GM19395 (cell line): ENCODE measurements around the gene ZDHHC15.
"Not testable (repeated sequence)": the region's sequence is repeated elsewhere in the genome, so short reads cannot be mapped to it uniquely, and the experiment has no call there.

Experiments
- ATAC-seq: cut with Tn5 transposase; IDR thresholded peaks from one replicate; pipeline ENCODE4 v1.9.1; 2021; ENCODE audit warnings: mild to moderate bottlenecking, moderate library complexity; ENCODE audit not compliant: unreplicated experiment

The ZDHHC15 gene, protein sequence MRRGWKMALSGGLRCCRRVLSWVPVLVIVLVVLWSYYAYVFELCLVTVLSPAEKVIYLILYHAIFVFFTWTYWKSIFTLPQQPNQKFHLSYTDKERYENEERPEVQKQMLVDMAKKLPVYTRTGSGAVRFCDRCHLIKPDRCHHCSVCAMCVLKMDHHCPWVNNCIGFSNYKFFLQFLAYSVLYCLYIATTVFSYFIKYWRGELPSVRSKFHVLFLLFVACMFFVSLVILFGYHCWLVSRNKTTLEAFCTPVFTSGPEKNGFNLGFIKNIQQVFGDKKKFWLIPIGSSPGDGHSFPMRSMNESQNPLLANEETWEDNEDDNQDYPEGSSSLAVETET

DNA sequence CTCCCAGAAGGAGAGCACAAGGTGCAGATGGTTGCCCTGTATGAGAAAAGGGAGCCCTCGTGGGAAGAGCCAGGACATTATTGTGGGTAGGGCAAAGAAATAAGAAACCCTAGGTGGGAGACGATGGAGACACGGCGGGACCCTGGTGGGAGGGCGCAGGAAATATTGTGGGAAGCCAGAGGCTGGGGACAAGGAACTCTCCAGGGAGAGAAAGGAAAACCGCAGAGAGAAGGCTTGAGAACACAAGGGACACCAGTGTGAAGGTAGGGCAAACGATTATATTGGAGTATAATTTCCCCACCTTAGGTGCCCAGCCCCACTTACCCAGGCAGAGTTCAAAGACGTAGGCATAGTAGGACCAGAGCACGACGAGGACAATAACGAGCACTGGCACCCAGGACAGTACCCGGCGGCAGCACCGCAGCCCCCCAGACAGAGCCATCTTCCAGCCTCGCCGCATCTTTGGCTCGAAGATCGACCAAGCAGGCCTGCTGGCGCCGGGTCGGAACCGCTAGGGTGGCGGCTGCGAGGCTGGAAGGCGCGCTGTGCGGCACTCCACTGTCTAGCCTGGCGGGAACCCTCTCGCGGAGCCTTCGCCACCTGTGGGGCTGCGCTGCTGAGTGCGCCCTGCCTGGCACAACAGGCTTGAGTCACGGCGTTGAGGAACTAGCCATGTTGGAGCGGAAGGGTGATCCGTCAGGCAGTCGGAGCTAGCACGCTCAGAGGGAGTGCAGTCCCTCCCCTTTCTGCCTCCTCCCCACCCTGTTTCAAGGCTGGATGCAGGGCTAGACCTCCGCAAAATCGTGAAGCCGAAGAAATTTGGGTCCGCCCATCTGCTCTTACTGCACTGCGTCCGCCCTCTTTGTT lies at the start of gene ZDHHC15:
Gene ZDHHC15, minus strand, starts transcription at position 473 of the 867 bp plus-strand sequence. Its CDS starts 13 bp downstream, at position 460.
- ATAC-seq: no peak

DNA sequence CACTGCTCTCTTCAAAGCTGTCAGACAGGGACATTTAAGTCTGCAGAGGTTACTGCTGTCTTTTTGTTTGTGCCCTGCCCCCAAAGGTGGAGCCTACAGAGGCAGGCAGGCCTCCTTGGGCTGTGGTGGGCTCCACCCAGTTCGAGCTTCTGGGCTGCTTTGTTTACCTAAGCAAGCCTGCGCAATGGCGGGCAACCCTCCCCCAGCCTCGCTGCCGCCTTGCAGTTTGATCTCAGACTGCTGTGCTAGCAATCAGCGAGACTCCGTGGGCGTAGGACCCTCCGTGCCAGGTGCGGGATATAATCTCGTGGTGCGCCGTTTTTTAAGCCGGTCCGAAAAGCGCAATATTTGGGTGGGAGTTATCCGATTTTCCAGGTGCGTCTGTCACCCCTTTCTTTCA lies 37.7 kb upstream of the ZDHHC15 start:
- not testable (repeated sequence) for ATAC-seq

DNA sequence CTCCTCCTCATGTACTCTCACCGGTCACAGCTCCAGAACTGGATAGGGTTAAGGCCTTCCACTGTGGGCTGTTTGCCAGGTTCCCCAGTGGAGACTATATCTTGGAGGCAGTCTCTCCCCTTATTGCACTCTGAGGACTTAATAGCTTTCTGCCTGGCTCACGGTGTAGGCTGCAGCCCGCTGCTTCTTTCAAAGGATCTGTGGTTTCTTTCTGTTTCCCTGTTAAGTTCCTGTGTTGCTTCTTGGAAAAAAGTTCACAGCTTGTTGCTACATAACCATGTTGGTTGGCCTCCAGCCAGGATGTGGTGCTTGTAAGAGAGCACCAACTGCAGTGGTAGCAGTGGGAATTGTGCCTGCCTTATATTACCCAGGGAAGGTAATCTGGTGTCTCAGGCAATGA lies 24.9 kb upstream of the ZDHHC15 start:
- no peak for ATAC-seq

DNA sequence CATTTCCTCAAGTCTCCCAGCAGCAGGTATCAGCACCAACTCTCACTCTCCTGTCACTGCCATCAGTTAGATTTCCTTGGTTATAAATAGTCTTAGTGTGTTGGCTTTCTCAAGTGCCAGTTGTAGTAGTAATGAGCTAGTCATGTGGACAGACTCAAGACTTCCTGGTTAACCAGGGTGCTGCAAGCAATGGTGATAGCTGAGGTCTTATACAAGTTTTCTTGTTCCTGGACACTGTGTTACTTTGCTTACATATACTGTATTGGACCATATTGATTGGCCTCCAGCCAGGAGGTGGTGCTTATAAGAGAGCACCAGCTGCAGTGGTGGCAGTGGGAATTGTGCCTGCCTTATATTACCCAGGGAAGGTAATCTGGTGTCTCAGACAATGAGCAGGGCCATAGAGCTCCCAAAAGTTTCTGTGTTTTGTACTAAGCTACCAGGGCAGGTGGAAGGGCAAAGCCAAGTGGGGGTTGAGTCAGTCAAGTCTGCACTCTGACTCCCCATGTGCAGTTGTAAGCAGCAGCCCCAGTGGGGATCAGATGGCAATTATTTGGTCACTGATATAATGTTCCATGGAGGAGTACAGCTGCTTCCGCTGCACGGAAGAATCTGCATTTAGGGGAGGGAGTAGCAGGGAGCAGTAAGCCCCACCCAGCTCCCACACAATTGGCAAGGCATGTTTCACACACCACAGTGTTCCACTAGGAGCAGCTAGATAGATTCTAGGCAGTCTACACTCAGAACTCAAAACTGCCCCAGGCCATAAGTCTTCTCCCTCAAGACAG lies 24.1 kb upstream of the ZDHHC15 start:
- ATAC-seq: no peak

DNA sequence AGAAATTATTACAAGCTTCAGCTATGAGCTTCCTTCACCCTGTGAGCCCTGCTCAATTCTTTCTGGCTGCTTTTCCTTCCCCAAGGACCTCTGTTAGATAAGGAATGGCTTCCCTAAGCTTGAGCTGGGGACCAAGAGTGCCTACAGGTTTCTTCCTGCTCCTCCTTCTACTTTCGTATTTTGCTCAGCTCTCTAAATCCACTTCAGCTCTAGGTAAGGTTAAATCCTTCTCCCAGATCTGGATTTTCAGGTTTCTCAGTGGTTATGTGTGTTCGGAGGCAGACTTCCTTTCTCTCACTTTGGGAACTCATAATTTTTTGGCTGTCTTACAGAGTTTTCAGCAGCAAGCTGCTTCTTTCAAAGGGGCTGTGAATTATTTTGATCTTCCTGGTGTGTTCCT lies 21.9 kb upstream of the ZDHHC15 start:
- ATAC-seq: no peak

DNA sequence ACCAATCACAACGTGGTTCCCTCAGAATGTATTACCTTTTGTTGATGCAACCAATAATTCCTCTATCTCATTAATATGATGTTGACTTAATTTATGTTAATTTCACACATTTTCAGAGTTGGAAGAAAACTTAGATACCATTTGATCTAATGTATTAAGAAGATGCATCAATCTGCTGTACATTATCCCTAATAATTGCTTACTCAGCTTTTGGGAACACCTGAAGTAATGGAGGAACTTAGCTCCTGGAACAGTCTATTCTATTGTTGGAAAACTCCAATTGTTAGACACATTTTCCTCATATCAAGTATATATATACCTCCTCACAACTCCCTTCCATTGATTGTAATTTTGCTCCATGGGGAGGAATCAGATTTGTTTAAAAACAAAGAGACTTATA lies 38.9 kb downstream of the ZDHHC15 start:
- ATAC-seq: no peak

DNA sequence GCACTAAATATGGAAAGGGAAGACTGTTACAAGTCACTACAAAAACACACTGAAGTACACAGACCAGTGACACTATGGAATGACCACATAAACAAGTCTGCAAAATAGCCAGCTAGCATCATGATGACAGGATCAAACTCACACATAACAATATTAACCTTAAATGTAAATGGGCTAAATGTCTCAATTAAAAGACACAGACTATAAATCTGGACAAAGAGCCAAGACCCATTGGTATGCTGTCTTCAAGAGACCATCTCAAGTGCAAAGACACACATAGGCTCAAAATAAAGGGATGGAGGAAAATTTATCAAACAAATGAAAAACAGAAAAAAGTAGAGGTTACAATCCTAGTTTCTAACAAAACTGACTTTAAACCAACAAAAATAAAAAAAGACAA lies 61.1 kb downstream of the ZDHHC15 start:
- ATAC-seq: not testable (repeated sequence)

DNA sequence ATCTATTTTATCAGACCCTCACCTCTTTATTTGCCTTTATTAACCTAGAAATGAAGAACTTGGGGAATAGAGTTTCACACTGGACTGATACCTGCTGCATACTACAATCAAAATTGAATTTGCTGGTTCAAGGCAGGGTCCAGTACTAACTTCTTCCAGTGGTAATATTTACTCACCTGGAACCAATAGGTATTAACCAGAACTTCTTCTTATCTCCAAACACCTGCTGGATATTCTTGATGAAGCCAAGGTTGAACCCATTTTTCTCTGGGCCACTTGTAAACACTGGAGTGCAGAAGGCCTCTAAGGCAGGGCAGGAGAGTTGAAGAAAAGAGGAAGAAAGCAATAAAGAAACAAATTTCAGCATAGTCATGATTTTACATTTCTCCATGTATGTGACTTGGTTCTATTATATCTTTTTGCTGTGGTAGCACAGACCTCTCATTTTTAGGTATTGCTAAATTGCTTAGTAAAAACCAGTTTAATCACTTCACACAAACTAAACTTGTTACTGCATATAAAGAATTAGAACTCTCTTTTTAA lies 101.1 kb downstream of the ZDHHC15 start:
- ATAC-seq: no peak

DNA sequence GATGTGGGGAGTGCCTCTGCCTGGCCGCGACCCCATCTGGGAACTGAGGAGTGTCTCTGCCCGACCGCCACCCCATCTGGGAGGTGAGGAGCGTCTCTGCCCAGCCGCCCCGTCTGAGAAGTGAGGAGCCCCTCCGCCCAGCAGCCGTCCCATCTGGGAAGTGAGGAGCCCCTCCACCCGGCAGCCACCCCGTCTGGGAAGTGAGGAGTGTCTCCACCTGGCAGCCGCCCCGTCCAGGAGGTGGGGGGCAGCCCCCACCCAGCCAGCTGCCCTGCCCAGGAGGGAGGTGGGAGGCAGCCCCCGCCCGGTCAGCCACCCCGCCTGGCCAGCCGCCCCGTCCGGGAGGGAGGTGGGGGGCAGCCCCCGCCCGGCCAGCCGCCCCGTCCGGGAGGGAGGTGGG lies 115.7 kb downstream of the ZDHHC15 start:
- not testable (repeated sequence) for ATAC-seq

DNA sequence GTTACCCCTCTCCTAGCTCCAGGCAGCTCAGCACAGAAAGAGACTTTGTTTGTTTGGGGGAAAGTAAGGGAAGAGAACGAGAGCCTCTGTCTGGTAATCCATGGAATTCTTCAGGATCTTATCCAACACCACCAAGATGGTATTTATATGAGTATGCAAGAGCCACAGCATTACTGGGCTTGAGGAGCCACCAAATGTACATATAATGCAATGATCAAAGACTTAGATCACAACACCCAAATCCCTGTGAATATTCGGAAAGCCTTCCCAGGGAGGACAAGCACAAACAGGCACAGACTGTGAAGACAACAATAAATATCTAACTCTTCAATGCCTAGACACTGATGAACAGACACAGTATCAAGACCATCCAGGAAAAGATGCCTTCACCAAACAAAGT lies 132.4 kb downstream of the ZDHHC15 start:
- ATAC-seq: no peak

DNA sequence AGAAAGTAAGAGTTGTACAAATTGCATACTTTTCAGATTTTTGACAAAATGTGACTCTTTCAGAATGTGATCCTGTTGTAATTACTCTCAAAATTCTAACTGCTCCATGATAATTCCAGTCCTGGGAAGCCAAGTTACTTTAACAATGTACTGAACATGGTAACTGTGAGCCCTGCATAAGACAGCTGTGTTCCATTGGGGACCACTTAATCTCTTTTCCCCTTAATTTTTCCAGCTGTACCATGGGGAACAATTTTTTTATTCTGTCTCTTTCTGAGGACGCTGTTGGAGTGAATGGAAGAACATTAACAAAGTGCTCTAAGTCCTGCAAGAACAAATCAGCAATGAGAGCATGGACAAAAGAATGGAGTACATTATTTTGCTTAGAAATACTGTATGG lies 153.1 kb downstream of the ZDHHC15 start:
- no peak for ATAC-seq

DNA sequence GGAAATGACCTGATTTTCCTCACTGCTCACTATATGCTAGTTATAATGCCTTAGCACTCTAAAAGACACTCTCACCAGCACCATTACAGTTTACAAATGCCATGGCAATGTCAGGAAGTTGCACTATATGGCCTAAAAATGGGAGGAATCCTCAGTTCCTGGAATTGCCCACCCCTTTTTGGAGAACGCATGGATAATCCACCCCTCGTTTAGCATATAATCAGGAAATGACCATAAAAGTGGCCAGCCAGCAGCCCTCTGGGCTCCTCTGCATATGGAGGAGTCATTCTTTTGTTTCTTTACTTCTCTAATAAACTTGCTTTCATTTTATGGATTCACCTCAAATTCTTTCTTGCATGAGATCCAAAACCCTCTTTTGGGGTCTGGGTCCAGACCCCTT lies 156.0 kb downstream of the ZDHHC15 start:
- ATAC-seq: no peak

DNA sequence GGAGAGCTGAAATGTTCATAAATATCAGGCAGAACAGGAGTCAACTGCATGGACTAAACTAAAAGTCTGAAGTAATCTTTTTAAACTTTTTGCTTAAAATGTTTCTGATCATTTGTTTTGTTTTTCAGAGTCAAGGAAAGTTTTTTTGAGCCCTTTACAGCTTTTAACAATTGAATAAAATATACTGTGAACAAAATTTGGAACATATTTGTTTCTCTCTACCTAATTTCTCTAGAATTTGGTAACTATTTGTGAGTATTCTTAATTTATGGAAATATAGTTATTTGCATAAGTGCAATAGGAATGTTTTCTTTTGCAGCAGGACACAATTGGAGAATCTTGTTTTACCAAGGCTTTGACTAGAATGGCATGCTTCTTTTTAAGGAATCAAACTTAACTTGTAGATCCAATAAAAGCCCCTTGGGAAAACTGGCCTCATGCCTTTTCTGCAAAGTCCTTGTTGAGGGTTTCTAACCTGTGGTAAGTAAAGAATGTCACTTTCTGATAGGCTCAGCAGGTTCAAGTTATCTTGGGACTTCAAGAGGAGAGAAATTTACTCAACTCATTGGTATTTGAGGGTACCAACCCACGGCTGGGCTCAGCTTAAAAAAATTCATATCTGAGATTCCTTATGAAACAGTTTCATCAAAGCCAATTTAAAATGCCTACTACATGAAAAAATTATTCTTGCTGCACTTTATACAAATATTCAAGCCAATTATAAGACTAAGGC lies 157.4 kb downstream of the ZDHHC15 start:
- ATAC-seq: no peak

DNA sequence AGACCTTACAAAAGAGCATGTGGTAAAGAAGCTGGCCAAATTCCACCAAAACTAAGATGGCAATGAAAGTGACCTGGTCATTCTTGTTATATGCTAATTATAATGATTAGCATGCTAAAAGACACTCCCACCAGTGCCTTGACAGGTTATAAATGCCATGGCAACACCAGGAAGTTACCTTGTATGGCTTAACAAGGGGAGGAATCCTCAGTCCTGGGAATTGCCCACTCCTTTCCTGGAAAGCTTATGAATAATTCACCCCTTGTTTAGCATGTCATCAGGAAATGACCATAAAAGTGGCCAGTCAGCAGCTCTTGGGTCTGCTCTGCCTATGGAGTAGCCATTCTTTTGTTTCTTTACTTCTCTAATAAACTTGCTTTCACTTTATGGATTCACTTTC lies 161.0 kb downstream of the ZDHHC15 start:
- ATAC-seq: no peak

DNA sequence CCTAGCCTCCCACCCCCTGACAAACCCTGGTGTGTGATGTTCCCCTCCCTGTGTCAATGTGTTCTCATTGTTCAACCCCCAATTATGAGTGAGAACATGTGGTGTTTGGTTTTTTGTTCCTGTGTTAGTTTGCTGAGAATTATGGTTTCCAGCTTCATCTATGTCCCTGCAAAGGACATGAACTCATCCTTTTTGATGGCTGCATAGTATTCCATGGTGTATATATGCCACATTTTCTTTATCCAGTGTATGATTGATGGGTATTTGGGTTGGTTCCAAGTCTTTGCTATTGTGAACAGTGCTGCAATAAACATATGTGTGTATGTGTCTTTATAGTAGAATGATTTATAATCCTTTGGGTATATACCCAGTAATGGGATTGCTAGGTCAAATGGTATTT lies 174.2 kb downstream of the ZDHHC15 start:
- not testable (repeated sequence) for ATAC-seq

DNA sequence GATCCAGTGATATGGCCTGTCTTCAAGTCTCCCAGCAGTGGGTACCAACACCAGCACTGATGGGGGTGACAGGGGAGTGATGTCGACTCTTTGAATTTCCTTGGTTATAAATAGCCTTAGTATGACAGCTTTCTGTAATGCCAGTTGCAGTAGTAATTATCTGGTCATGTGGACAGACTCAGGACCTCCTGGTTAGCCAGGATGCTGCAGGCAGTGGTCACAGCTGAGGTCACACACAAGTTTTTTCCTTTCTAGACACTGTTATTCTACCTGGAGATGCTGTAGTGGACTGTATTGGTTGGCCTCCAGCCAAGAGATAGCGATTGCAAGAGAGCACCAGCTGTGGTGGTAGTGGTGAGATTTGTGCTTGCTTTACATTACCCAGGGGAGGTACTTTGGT lies 185.3 kb downstream of the ZDHHC15 start:
- ATAC-seq: no peak

DNA sequence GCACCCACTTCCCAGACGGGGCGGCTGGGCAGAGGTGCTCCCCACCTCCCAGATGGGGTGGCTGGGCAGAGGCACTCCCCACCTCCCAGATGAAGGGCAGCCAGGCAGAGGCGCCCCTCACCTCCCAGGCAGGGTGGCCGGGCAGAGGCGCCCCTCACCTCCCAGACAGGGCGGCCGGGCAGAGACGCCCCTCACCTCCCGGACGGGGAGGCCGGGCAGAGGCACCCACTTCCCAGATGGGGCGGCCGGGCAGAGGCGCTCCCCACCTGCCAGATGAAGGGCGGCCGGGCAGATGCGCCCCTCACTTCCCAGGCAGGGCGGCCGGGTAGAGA lies 187.7 kb downstream of the ZDHHC15 start:
- ATAC-seq: no peak

DNA sequence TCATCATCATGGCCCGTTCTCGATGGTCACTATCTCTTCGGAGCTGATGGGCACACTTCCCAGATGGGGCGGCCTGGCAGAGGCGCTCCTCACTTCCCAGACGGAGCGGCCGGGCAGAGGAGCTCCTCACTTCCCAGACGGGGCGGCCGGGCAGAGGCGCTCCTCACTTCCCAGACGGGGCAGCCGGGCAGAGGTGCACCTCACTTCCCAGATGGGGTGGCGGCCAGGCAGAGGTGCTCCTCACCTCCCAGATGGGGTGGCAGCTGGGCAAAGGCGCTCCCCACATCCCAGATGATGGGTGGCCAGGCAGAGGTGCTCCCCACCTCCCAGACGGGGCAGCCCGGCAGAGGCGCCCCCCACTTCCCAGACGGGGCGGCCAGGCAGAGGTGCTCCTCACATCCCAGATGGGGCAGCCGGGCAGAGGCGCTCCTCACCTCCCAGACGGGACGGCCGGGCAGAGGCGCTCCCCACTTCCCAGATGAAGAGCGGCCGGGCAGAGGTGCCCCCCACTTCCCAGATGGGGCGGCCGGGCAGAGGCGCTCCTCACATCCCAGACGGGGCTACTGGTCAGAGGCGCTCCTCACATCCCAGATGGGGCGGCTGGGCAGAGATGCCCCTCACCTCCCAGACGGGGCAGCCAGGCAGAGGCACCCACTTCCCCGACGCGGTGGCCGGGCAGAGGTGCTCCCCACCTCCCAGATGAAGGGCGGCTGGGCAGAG lies 188.3 kb downstream of the ZDHHC15 start:
- ATAC-seq: not testable (repeated sequence)

DNA sequence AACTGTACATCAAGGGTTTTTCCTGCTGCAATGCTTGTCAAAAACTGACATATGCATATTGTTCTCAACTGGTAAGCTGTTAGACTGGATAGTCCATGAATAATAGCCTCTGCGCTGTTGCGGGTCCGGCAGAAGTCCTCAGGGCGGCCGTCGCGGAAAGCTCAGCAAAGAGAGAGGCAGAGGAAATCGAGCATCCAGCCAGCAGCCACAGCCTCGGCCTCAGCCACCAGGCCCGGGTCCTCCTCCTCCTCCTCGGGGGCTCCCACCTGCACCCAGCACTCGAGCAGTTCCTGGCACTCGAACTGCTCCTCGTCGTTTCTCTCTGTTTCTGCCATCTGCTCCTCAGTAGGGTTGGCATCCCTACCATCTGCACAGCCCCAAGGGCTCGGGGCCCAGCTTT lies 195.2 kb downstream of the ZDHHC15 start:
- no peak for ATAC-seq
